ENCODE results near the gene CLDN6.

The CLDN6 gene

DNA sequence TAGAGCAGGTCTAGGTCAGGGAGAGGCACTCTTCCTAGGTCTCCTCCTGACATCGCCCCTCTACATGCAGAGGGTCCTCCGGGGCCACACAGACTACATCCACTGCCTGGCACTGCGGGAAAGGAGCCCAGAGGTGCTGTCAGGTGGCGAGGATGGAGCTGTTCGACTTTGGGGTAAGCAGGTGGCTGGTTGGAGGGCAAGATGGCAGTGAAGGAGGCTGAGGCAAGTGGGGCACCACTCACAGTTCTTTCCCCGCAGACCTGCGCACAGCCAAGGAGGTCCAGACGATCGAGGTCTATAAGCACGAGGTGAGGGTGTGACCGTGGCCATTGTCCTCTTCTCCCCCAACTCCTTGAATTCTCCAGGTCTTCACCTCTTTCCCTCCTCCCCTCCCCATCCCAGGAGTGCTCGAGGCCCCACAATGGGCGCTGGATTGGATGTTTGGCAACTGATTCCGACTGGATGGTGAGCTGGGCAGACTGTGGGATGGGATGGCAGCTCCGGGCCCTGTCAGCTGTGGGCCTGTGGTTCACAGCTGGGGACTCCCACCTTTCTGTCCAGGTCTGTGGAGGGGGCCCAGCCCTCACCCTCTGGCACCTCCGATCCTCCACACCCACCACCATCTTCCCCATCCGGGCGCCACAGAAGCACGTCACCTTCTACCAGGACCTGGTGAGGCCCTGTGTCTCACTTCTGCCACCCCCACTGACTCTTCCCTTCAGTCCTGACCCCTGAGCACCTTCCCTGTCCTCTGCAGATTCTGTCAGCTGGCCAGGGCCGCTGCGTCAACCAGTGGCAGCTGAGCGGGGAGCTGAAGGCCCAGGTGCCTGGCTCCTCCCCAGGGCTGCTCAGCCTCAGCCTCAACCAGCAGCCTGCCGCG lies 8.9 kb upstream of the CLDN6 start:
- no peak for DNase-seq

DNA sequence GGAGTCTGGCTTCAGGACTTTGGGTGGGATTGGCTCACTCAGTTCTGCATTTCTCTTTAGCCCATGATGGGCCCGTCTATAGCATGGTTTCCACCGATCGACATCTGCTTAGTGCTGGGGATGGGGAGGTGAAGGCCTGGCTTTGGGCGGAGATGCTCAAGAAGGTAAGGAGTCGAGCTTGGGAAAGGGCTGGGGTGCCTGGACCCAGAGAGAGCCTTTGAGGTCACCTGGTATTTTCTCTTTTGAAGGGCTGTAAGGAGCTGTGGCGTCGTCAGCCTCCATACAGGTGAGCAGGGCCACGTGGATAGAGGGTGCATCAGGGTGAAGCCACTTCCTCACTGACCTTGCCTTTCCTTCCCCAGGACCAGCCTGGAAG lies 8.0 kb upstream of the CLDN6 start:
- DNase-seq = no peak

DNA sequence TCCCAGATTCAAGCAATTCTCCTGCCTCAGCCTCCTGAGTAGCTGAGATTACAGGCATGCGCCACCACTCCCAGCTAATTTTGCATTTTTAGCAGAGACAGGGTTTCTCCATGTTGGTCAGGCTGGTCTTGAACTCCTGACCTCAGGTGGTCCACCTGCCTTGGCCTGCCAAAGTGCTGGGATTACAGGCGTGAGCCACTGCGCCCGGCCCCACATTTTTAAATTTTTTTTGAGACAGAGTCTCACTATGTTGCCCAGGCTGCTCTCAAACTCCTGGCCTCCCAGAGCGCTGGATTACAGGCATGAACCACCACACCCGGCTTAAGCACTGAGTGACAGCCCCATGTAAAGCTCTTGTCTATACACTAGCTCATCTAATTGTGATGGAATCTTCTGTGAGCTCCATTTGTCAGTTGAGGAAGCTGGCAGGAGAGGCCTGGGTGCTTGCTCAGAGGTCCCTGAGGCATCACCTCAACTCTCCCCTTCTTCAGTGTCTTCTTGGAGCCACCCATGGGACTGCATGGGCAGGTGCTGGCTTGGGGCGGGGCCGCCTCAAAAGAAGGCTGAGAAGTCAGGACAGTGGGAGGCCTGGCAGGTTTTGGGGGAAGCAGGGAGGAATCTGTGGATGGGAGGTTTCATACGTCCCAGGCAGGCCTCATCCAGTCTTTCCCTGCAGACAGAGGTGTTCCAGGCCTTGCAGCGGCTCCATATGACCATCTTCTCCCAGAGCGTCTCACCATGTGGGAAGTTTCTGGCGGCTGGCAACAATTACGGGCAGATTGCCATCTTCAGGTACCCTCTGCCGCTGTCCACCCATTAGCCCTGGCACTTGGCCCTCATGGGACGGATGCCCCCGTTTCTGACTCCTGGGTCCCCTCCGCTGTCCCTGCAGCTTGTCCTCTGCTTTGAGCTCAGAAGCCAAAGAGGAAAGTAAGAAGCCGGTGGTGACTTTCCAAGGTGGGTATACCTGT lies 7.3 kb upstream of the CLDN6 start:
- no peak for DNase-seq

DNA sequence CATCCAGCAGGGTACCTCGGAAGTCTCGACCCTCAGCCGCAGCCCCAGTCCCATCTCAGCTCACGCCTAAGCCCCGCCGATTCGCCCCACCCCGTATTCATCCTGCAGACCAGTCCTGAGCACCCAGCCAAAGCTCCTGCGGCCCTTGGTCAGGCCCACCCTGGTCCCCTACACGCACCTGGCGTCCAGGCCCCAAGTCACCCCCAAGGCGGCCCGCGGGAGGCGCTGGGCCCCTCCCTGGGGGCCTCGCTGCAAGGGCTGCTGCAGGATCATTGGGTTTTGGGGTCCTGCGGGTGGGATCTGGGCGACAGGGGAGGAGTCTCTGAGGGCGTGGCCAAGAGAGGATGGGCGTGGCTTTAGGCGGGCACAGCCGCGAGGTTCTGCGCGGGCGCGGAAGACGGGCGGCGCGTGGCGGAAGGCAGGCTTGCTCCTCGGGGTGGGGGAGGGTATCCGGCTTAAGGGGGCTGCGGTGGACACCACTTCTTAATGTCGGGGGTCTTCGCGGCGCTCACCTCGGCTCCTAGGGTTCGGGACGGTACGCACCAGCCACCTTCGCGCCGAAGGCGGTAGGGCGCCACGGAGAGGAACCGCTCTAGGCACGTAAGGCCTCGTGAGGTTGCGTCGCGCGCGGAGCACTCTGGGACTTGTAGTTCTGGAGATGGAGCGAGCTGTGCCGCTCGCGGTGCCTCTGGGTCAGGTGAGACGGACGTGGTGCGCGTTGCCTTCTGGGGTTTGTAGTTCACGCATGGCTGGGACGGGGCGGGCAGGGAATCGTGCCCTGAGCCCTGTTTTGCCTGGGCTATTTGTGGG lies 5.9 kb upstream of the CLDN6 start, which contains the start of the genes HCFC1R1 and THOC6:
Gene HCFC1R1, minus strand, starts transcription at position 274 of the 810 bp plus-strand sequence. Its CDS starts 1 bp downstream, at position 273.
Gene THOC6, plus strand, starts transcription at position 367 of the 810 bp plus-strand sequence. Its CDS starts 292 bp downstream, at position 659.
- DNase-seq = peak; percentile 61

DNA sequence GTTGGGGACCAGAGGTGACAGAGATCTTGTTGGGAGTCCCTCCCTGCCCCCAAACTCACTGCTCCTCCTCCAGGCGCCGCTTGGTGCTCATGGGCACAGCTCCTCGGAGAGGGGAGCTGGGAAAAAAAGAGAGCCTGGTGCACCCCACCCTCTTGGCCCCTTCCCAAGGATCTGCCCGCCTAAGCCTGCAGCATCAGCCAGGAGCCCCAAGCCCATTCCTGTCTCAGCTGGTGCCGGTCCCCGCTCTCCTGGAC lies 5.4 kb upstream of the CLDN6 start:
- DNase-seq = no peak

DNA sequence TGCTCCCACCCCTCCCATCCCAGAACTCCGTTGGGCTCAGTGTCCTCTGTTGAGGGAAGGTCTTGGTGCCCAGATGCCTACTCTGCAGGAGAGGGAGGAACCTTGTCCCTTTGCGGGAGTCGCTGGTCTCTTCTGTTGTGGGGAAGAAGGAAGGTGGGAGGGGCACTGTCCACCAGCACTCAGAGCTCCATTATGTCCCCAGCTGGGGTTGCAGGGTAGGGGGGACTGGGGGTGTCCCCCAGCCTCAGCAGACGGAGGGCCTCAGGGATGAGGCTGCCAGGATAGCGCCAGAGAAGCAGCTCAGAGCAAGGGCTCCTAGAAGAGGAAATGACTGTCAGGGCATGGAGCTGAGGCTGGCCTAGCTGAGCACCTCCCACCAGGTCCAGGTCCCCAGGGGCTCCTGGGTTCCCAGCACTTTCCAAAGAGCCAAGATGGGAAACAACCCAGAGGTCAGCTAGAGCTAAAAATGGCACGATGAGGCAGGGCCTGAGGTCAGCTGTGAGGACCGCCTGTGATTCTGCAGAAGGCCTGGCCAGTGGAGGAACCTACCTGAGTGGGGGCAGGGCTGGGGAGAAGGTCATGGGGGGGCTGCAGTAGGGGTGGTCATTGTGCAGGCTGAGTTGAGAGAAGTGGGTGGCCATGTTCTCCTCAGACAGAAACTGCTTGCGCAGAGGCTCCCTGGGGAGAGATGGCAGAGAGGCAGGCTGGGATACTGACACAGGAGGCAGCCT lies 4.9 kb upstream of the CLDN6 start:
- no peak for DNase-seq

DNA sequence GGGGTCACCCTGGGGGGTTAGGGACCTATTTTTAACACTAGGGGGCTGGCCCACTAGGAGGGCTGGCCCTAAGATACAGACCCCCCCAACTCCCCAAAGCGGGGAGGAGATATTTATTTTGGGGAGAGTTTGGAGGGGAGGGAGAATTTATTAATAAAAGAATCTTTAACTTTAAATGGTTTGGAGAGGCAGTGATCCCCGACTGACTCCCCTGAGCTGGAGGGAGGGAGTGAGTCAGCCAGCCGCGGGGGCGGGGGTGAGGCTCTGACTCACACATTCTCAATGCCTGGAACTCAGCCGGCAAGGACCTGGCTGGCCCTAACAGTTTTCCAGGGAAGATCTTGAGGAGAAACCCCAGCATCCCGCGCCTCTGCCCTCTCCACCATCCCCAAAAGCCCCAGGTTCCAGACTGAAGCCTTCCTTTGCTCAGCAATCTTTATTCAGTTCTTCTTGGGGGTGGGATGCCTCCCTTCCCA lies 4.3 kb upstream of the CLDN6 start:
- DNase-seq = no peak

DNA sequence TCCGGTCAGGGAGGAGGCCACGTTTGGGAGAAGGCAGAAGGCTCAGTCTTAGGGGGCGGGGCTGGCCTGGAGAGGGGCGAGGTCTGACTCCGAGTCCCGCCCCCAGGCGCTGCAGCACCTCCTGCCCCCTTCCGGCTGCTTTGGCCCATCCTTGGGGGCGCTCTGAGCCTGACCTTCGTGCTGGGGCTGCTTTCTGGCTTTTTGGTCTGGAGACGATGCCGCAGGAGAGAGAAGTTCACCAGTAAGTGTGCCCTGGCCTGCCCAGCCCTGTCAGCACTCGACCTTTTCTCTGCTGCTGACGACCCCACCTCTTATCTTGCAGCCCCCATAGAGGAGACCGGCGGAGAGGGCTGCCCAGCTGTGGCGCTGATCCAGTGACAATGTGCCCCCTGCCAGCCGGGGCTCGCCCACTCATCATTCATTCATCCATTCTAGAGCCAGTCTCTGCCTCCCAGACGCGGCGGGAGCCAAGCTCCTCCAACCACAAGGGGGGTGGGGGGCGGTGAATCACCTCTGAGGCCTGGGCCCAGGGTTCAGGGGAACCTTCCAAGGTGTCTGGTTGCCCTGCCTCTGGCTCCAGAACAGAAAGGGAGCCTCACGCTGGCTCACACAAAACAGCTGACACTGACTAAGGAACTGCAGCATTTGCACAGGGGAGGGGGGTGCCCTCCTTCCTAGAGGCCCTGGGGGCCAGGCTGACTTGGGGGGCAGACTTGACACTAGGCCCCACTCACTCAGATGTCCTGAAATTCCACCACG lies 3.6 kb upstream of the CLDN6 start:
- DNase-seq = no peak

DNA sequence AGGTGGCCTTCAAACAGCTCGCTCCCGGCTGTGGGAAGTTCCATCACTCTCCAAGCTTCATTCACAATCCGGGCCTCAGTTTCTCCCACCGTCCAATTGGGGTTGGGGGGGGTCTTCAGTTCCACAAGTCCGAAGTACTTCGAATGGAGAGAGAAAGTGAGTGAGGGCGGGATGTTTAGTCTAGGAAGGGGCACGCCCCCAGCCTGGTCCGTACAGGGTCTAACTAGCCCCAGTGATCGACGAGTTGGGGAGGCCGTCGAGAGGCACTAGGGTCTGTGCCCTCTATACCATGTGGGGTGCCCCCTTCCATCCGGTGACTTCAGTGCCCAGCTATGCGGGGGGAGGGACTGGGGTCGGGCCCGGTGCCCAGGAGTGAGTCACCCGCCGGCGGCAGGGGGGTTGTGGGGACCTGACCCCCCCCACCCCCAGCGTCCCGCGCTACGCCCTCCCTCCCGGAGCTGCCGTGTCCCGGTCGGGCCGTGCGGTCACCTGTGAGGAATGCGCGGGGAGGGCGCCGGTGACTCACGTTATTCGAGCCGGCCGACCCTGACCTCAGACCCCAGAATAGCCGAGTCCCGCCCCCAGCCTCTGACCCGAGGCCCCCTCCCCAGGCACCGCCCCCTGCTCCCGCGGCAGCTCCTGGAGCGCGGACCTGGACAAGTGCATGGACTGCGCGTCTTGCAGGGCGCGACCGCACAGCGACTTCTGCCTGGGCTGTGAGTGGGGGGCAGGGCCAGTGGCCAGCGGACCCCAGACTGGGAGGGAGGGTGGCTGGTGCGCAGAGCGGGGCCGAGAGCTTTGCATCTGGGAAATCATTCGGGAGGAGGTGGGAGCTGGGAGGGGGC lies 2.8 kb upstream of the CLDN6 start:
- no peak for DNase-seq

DNA sequence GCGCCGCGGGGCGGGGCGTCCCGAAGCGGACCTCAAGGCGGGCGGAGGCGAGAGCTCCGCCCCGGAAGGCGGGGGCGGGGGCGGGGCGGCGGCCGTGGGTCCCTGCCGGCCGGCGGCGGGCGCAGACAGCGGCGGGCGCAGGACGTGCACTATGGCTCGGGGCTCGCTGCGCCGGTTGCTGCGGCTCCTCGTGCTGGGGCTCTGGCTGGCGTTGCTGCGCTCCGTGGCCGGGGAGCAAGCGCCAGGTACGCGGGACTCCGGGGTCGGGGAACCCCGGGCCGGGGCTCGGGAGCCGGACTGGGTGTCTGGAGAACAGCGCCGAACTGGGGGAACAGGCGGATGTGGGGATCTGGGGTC lies 2.2 kb upstream of the CLDN6 start, which contains the start of gene TNFRSF12A:
Gene TNFRSF12A, plus strand, starts transcription at position 122 of the 357 bp plus-strand sequence. Its CDS starts 30 bp downstream, at position 152.
- DNase-seq = no peak

DNA sequence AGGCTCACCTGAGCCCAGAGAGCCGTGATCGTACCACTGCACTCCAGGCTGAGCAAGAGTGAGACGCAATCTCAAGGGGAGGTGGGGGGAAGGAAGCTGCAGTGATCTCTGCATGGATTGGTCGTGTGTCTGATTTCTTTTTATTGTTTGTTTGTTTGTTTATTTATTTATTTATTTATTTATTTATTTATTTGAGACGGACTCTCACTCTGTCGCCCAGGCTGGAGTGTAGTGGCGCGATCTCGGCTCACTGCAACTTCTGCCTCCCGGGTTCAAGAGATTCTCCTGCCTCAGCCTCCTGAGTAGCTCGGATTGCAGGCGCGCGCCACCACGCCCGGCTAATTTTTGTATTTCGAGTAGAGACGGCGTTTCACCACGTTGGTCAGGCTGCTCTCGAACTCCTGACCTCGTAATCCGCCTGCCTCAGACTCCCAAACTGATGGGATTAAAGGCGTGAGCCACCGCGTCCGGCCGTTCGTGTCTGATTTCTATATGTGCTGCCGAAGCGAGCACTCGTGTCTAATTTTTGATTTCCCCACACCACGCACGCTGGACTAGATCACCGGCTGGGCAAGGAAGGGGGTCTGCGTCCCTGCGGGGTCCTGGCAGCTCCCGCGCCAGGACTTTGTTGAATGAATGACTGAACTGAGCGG lies 1.7 kb upstream of the CLDN6 start:
- no peak for DNase-seq

DNA sequence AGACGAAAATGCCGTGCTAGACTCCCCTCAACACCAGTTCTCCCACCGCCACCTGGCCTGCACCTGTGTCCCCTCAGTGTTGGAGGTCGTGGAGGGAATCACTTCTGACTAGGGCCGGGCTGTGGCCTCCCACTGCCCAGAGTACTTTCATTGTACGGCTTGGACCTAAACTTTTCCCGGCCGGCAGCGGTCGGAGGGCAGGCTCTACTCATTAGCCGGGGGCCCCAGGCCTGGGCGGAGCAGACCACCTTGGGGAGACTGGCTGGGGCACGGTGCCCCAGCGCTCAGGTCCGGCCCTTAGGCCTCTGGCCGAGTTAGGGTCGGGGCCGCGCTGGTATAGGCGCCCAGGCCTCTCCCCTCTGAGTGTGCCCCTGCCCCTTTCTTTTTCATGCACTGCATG lies 639 bp downstream of the CLDN6 start:
- DNase-seq = no peak

DNA sequence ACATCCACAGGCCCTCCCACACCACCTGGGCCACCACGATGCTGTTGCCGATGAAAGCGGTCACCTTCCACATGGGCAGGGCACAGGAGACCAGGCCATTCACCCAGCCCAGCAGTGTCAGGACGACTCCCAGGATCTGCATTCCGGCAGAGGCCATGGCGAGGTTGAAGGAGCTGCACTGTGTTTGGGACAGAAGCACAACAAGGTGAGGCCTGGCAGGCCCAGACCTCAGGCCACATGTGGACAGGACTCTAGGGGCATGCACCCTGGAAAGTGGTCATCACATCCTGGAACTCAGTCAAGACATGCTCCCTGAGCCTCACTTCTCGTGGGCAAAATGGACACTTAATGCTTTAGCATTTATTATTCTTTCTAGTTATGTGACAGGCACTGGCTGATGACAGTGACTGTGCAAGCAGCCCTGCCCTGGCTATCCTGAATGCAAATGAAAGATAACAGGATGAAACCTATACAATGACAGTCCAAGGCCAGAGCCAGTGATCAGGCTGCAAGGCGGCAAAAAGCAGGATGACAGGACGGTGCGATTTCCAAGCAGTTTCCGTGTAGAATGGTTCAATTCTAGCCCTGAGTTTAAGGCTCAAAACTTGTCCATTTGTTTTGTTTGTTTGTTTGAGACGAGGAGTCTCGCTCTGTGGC lies 2.0 kb downstream of the CLDN6 start:
- DNase-seq = no peak

DNA sequence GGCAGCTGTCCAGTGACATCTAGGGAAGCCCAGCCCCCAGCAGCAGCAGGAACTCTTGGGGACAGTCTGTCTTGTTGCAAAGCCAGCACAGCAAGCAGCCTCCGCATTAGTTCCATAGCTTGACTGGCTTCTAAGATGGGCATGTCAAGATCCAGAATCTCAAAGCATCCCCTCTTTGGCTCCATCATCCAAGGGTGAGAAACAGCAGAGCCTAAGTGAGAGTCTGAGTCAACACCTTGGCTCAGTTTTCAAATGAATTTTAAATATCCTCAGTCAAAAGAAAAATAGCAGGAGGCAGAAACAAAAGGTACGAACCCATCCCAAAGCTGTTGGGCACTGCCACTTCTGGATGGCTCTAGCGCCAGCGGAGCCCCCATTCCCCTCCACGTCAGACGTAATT lies 3.0 kb downstream of the CLDN6 start:
- DNase-seq = no peak

DNA sequence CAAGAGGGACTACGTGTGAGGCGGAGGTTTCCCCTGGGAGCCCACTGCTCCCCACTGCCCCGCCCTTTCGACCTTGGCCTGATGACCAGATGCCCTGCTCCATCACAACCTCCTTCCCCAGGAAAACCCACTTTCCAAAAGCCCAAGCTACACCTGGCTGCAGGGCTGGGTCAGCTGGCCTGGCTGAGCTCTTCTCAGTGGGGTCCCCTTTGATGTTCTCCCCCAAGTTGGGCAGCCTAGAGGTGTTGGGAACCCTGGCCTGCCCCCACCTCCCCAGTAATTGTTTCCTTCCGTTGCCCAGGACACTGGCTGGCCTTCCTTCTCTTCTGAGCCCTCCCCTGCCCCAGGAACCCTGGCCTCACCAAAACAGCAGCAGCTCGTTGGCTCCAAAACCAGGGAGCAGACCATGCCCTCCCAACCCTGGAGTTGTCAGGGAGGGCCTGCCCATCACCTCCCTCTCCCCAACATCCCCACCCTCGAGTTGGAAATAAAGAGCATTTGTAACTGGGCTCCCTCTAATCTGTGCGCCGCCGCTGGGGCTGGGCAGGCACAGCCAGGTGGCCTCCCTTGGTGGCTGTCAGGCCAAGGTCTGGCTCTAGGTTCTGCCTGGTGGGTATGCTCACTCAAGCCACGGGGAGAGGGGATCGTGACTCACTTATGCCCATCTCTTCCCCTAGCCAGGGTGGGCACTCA lies 3.8 kb downstream of the CLDN6 start:
- no peak for DNase-seq

DNA sequence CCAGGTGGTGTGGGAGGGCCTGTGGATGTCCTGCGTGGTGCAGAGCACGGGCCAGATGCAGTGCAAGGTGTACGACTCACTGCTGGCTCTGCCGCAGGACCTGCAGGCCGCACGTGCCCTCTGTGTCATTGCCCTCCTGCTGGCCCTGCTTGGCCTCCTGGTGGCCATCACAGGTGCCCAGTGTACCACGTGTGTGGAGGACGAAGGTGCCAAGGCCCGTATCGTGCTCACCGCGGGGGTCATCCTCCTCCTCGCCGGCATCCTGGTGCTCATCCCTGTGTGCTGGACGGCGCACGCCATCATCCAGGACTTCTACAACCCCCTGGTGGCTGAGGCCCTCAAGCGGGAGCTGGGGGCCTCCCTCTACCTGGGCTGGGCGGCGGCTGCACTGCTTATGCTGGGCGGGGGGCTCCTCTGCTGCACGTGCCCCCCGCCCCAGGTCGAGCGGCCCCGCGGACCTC lies 4.5 kb downstream of the CLDN6 start:
- no peak for DNase-seq

DNA sequence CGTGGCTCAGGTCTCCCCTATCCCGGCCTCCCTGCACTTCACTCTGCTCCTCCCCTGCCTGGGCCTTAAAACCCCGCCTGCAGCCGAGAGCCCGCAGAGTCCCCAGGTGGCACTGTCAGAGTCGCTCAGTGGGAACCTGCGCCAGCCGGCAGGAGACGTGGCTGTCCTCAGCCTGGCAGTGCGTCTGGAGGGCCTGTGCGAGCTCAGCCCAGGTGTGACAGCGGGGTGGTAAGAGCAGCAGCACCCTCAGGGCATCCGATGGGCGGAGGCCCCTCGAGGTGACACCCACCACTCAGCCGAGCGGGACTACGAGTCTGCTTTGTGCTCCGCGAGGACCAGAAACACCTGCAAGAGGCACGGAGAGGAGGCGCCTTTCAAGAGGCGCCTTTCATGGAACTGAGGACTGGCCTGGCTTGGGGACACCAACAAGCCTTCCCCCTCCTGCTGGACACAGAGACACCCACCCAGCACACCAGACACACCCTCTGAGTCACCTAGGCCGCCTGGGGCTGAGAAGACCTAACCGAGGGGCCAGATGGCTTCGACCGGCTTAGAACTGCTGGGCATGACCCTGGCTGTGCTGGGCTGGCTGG lies 5.1 kb downstream of the CLDN6 start, which contains the start of gene CLDN9:
Gene CLDN9, plus strand, starts transcription at position 96 of the 593 bp plus-strand sequence. Its CDS starts 440 bp downstream, at position 536.
- DNase-seq = no peak

DNA sequence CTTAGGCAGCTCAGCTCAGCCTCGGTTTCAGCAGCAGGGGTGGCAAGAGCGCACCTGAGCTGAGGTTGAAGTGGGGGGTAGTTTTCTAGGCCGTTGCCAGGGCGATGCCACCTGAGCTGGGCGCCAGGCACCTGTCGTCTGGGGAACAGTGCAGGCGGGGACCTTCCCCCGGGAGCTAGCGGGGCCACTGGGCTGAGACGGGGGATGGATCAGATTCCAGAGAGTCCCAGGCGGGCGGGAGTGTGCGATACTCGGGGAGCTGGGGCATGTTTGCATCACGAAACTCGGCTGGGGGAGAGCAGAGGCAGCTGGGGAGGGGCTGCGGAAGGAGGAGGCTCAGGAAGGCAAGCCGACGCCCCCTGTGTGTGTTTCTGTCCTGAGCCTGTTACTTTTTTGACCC lies 5.7 kb downstream of the CLDN6 start:
- DNase-seq = no peak
